Stimulated activated naive CD8-positive, alpha-beta T cell treated with anti-CD3 and anti-CD28 coated beads, Interleukin-15, Interleukin-2, amounts not matched to agents 100 ng/mL and 50 ng/mL, for 24 hours (primary cell): Measurements from ENCODE around the gene MEIOB.
"Not testable (repeated sequence)": the region's sequence is repeated elsewhere in the genome, so short reads cannot be mapped to it uniquely, and the experiment has no call there.

ENCODE experiments used
- H3K27ac Mint-ChIP-seq: one replicate; pipeline ENCODE4 v1.8.0; 2021; ENCODE audit warnings: mild to moderate bottlenecking, mixed read lengths
- H3K27me3 Mint-ChIP-seq: one replicate; pipeline ENCODE4 v1.8.0; 2021; ENCODE audit warnings: mixed read lengths
- H3K36me3 Mint-ChIP-seq: one replicate; pipeline ENCODE4 v1.8.0; 2021; ENCODE audit warnings: low read depth, mixed read lengths
- H3K4me1 Mint-ChIP-seq: one replicate; pipeline ENCODE4 v1.8.0; 2021; ENCODE audit warnings: low read depth, mixed read lengths
- H3K4me3 Mint-ChIP-seq: one replicate; pipeline ENCODE4 v1.8.0; 2021; ENCODE audit warnings: mild to moderate bottlenecking, mixed read lengths
- H3K9me3 Mint-ChIP-seq: one replicate; pipeline ENCODE4 v1.8.0; 2021; ENCODE audit warnings: mixed read lengths

The MEIOB gene

DNA sequence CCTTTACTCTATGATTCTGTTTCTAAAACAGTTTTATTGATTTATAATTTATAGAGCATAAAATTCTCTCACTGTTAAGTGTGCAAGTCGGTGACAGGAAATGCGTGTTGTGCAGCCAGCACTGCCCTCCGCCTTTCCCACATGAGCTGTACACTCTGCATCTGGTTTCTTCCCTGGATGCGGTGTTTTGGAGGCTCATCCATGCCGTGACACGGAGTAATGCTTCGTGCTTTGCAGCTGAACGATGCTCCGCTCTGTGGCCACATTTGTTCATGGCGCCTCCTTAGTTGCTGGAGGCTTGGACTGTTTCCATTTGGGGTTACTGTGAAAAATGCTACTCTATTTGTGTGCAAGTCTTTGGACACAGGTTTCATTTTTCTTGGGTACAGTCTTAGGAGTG, 71.3 kb downstream of the MEIOB start:
- Mint-ChIP-seq H3K36me3 (peaks cover 4% of the 10 kb centered on the region), H3K27me3 (no peaks in the 10 kb centered on the region), H3K27ac (no peak overlapping the region), H3K4me3 (no peak overlapping the region), H3K9me3 (peaks cover 9% of the 10 kb centered on the region), H3K4me1 (no peaks in the 10 kb centered on the region)

DNA sequence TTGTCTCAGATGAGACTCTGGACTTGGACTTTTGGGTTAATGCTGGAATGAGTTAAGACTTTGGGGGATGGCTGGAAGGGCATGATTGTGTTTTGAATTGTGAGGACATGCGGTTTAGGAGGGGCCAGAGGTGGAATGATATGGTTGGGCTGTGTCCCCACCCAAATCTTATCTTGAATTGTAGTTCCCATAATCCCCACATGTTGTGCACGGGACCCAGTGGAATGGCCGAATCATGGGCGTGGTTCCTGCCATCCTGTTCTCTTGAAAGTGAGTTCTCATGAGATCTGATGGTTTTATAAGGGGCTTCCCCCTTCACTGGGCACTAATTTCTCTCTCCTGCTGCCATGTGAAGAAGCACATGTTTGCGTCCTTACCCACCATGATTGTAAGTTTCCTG, 72.7 kb downstream of the MEIOB start:
- H3K4me1 Mint-ChIP-seq, H3K27me3 Mint-ChIP-seq, H3K27ac Mint-ChIP-seq, H3K36me3 Mint-ChIP-seq, H3K9me3 Mint-ChIP-seq, H3K4me3 Mint-ChIP-seq: not testable (repeated sequence)

DNA sequence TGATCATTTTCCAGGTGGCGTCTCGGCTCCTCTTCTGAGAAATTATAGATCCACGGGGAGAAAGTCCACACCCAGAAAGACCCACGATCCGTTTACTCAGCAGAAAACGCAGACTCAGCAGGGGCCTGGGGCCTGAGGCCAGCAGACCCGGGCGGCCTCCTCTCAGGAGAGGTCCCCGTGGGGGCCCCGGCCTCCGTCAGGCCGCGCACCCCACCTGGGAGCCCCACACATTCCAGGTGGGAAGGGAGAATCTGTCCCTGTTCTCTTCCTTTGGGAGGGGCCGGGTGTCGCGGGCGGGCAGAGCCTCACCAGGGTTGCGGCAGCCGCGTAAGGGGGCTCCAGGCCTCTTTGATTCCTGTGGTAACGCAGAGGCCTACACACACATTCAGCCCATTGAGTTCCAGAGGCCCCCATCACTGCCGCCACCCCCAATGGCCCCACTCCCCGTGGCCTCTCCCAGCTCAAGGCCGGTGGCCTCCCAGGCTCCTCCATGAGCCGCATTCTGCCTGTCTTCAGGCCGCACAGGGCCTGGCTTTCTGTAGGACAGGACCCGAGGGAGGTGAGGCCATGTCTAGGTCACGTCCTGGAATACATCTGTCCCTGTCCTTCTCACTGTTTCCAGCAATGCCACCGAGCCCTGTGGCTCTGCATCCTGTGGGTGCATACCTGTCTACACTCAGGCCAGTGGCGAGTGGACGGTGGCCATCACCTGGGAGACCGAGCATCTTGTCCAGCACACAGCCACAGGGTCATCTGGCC, 76.9 kb downstream of the MEIOB start:
- peaks cover 4% of the 10 kb centered on the region for H3K9me3 Mint-ChIP-seq
- H3K4me3 Mint-ChIP-seq, result no peak overlapping the region
- H3K36me3 Mint-ChIP-seq, result no peaks in the 10 kb centered on the region
- H3K4me1 Mint-ChIP-seq, result no peaks in the 10 kb centered on the region
- H3K27ac Mint-ChIP-seq, result no peak overlapping the region
- no peaks in the 10 kb centered on the region for H3K27me3 Mint-ChIP-seq

DNA sequence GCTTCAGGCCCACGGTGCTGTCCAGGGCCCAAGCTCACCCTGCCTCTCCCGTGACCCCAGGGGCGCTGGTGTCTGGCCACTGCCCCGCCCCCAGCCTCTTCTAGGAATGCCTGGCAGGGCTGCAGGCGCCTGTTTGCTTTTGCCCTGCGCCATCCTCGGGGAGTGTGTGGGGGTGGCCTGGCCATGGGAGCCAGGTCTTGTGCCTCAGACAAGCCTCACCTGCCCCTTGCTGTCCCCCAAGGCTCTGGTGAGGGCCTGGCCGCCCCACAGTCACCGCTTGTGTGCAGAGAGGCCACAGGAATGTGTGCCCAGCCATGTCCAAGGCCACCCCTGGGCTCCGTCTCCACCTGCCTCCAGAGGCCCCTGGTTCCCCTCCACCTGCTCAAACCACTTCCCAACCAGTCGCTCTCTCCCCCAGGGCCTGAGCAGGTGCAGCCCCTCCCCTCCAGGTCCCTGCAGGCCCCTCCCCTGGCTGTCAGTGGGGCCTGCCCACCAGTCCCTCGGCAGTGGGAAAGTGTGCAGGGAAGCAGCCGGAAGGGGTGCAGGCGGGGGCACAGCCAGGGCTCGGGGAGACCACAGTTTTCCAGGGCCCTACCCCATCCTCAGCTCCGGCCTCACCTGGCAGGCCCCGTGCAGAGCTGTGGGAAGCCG, 77.6 kb downstream of the MEIOB start:
- Mint-ChIP-seq H3K9me3 (no peaks in the 10 kb centered on the region), H3K36me3 (no peaks in the 10 kb centered on the region), H3K4me3 (no peak overlapping the region), H3K27ac (no peak overlapping the region), H3K4me1 (no peaks in the 10 kb centered on the region), H3K27me3 (no peaks in the 10 kb centered on the region)

DNA sequence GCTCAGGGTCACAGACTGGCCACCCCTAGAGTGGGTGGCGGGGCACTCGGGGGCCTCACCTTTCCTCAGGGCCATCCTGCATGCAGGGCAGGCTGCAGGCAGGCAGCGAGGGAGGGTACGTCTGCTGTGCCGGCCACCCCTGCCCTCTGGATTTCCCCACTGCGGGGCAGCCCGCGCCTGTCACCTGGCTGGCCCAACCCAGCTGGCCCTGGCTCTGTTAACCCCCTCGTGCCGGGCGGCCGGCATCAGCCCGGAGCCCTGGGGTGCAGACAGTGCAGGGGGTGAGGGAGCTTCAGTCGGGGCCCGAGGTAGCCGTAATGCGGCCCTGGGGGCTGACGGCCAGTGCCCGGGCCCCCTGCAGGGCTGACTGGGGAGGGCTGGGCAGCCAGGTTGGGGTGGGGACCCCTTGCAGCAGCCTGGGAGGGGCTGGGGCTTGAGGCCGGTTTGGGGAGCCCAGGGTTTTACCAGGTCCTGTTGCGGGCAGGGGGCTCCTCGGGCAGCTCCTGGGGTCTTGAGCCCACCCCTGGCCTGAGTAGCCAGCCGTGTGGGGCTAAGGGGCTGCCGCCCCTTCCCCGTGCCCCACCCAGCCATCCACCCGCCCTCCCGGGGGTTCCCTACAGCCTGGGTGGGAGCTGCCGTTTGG, 78.3 kb downstream of the MEIOB start, which contains the start of gene IGFALS:
Gene IGFALS (minus strand): TSS at position 128 of the 643 bp plus-strand sequence. CDS start 53 bp downstream, at position 75.
- Mint-ChIP-seq H3K4me3 (no peak within 1 kb of the TSS), H3K4me1 (no peaks in the 10 kb centered on the region), H3K27me3 (no peaks in the 10 kb centered on the region), H3K36me3 (peaks cover 5% of the 10 kb centered on the region), H3K9me3 (no peaks in the 10 kb centered on the region), H3K27ac (no peak within 1 kb of the TSS)

DNA sequence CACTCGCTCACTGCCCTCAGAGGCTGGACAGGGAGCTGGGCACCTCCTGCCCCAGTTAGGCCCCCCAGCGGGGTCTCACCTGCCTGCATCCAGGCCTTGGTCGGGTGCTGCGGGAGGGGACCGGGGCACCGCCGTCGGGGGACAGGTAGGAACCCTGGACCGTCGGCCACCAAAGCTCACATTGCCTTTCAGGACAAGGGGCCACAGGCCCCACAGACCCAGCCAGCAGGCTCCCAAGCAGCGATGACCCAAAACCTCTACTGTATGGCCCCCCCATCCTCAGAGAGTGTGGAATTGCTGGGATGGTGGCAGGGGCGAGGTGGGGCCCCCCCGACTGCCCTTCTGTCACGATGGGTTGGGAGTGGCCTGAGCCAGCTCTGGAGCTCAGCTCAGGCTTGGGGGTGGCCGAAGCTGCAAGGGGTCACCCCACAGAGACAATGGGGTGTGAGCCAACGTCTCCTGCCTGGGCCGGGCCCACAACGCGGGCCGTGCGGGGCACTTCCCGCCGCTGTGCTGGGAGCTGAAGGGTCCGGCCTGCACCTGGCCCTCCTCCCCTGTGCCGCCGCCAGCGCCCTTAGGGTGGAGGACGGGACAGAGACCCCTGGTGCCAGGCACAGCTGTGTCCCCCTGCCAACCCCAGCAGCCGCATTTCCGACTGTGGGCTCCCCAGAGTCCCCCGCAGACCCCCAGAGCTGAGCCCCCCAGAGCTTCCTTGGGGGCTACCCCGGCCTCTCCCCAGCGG, 79.0 kb downstream of the MEIOB start:
- H3K9me3 Mint-ChIP-seq, result no peaks in the 10 kb centered on the region
- no peak overlapping the region for H3K27ac Mint-ChIP-seq
- no peaks in the 10 kb centered on the region for H3K4me1 Mint-ChIP-seq
- H3K4me3 Mint-ChIP-seq, result no peak overlapping the region
- H3K27me3 Mint-ChIP-seq, result no peaks in the 10 kb centered on the region
- peaks cover 5% of the 10 kb centered on the region for H3K36me3 Mint-ChIP-seq

DNA sequence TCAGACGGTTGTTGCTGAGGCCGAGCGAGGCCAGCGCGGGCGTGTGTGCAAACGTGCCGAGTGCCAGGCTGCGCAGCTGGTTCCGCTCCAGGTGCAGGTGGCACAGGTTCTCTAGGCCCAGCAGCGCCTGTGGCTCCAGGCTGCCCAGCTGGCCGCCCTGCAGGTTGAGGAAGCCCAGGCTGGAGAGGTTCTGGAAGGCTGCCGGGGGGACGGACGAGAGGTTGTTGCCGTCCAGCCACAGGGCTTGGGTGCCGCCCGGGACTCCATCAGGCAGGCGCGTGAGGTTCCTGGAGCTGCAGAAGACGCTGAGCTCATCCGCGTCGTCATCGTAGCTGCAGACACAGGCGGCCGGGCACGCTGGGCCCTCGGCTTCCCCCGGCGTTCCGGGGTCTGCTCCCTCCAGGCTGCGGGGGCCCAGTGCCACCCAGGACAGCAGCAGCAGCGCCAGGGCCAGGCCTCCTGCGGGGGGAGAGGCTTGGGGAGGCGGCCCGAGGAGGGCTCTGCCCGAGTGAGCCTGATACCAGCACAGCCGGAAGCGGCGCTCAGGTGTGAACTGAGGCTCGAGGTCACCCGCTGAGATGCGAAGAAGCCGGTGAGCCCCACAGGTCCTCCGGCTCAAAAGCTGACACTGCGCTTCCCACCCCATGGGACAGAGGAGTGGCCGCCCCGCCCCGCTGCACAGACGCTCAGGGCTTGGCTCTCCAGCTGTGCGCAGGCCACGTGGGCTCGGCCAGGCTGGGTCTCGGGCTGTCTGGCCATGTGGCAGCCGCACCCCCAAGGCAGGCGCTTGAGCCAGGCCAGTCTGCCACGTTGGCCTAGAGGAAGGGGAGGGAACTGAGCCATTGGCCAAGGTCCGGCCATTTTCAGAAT, 79.8 kb downstream of the MEIOB start:
- Mint-ChIP-seq H3K4me3 (no peak overlapping the region), H3K27me3 (no peaks in the 10 kb centered on the region)

DNA sequence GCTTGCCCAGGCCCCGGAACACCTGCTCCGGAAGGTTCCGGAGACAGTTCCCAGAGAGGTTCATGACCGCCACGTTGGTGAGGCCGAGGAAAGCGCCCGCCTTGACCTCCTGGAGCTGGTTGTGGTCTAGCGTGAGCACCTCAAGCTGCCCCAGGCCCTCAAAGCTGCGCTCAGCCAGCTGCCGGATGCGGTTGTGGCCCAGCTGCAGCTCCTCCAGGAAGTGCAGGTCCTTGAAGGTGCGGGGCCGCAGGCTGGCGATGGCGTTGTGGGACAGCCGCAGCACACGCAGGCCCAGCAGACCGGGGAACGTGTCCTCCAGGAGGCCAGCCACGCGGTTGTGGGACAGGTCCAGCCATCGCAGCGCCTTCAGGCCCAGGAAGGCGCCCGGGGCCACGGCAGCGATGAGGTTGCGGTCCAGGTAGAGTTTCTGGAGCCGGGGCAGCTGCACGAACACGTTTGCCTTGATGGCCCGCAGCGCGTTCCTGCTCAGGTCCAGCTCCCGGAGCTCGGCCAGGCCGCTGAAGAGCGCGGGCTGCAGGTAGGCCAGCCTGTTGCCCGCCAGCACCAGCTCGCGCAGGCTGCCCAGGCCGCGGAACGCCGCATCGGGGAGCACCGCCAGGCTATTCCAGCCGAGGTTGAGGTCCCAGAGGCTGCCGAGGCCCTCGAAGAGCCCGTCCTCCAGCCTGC, 80.6 kb downstream of the MEIOB start:
- Mint-ChIP-seq H3K9me3 (no peaks in the 10 kb centered on the region), H3K27ac (no peak overlapping the region)

More for the DNA sequence above, 79.8 kb downstream of the MEIOB start:
- Mint-ChIP-seq H3K4me1 (no peaks in the 10 kb centered on the region), H3K36me3 (peaks cover 5% of the 10 kb centered on the region), H3K27ac (no peak overlapping the region), H3K9me3 (no peaks in the 10 kb centered on the region)

DNA sequence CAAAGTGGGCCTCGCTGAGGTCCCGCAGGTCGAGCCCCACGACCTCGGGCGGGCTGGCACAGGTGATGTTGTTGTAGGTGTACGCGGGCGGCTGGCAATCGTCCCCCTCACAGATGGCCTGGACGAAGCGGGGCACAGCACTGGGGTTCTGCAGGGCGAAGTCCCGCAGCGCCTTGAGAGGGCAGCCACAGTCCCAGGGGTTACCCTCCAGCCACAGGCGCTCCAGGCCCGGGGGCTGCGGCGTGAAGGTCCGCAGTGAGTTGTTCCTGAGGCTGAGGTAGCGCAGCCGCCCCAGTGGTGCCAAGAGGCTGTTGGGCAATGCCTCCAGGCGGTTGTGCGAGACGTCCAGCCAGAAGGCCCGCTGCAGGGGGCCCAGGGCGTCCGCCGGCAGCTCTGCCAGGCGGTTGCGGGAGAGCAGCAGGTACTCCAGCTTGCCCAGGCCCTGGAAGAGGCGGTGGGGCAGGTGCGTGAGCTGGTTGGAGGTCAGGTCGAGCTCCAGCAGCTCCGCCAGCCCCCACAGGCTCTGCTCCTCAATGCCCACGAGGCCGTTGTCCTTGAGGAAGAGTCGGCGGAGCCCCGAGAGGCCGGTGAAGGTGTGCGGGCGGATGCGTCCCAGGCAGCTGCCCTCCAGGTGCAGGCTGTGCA, 81.2 kb downstream of the MEIOB start:
- Mint-ChIP-seq H3K36me3 (peaks cover 5% of the 10 kb centered on the region), H3K4me3 (no peak overlapping the region), H3K27ac (no peak overlapping the region), H3K27me3 (no peaks in the 10 kb centered on the region), H3K9me3 (no peaks in the 10 kb centered on the region), H3K4me1 (no peaks in the 10 kb centered on the region)

More for the DNA sequence above, 80.6 kb downstream of the MEIOB start:
- no peak overlapping the region for H3K4me3 Mint-ChIP-seq
- H3K36me3 Mint-ChIP-seq, result peaks cover 5% of the 10 kb centered on the region
- H3K4me1 Mint-ChIP-seq, result no peaks in the 10 kb centered on the region
- no peaks in the 10 kb centered on the region for H3K27me3 Mint-ChIP-seq

DNA sequence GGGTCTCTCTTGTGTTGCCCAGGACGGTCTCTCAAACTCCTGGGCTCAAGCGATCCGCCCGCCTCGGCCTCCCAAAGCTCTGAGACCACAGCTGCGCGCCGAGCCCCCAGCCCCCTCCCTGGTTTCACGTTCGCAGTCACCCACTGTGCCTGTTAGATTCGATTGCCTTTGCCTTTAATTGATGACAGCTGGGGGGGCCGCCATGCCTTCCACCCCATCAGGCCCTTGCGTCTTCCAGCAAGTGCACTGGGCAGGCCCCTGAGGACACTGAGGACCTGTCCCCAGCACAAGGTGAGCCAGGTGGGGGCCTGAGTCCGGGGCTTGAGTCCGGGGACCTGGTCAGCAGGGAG, 81.7 kb downstream of the MEIOB start:
- Mint-ChIP-seq H3K4me3 (no peak overlapping the region), H3K9me3 (no peaks in the 10 kb centered on the region), H3K27me3 (no peaks in the 10 kb centered on the region), H3K27ac (no peak overlapping the region), H3K36me3 (peaks cover 5% of the 10 kb centered on the region), H3K4me1 (peaks cover 2% of the 10 kb centered on the region)

DNA sequence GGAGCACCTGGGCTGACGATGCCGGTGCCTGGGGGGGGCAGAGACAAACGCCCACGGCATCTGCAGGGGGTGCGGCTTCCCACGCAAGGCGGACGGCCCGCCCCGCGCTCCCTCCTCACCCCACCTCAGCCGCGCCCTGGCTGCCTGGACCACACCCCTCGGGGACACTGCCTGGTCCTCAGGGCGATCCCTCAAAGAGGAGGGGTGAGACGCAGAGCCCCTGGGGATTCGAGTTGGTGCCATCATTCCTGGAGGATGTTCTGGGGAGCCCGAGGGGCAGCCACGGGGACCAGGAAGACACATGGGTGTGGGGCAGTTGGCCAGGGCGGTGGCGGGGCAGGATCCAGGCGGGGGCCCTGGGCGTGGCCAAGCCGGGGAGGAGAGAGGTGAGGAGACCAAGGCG, 82.3 kb downstream of the MEIOB start:
- H3K4me1 Mint-ChIP-seq, result peaks cover 6% of the 10 kb centered on the region
- H3K27ac Mint-ChIP-seq, result no peak overlapping the region
- no peak overlapping the region for H3K4me3 Mint-ChIP-seq
- H3K9me3 Mint-ChIP-seq, result no peaks in the 10 kb centered on the region
- no peaks in the 10 kb centered on the region for H3K27me3 Mint-ChIP-seq
- H3K36me3 Mint-ChIP-seq, result peaks cover 5% of the 10 kb centered on the region

DNA sequence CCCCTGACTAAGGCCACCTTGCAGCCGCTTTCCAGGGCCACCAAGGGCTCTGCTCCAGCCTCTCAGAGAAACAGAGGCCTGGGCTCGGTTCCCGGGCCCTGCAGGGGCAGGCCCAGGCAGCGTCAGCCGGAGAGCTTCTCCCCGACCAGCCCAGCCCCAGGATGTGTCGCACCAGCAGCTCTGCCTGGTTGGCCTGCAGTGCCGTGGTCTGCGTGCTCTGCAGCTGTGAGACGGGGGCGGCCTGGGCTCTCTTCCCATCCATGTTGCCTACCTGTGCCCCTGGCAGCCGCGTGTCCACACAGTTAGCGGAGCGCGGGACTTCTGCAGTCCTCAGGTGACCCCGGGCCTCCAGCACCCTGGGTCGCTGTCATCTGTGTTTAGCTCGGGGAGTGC, 83.3 kb downstream of the MEIOB start:
- Mint-ChIP-seq H3K27me3 (no peaks in the 10 kb centered on the region), H3K4me3 (no peak overlapping the region), H3K27ac (no peak overlapping the region), H3K36me3 (peaks cover 5% of the 10 kb centered on the region), H3K9me3 (no peaks in the 10 kb centered on the region), H3K4me1 (peaks cover 11% of the 10 kb centered on the region)

DNA sequence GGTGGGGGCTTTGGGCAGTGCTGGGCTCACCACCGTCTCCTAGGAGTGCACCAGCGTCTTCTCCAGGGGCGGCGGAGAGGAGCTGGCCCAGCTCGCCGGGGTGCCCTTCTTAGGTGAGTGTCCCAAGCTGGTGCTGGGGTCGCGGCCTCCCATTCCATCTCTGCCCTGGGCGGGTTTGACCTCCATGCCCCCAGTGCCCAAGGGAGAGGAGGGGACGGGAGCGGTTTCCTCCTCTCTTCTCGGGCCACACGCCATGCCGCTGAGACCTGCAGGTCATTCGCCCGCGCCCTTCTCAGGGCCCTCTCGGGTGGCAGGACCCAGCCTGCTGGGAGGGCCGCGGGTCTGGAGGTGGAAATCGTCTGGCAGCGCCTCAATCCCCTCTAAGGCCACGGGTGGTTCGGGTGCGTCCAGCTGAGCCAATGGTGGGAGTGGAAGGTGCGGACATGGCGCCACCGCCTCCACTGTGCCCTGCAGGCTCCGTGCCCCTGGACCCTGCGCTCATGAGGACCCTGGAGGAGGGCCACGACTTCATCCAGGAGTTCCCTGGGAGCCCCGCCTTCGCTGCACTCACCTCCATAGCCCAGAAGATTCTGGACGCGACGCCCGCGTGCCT, 83.8 kb downstream of the MEIOB start:
- peaks cover 14% of the 10 kb centered on the region for H3K4me1 Mint-ChIP-seq
- no peak overlapping the region for H3K27ac Mint-ChIP-seq
- H3K36me3 Mint-ChIP-seq, result peaks cover 5% of the 10 kb centered on the region
- H3K9me3 Mint-ChIP-seq, result no peaks in the 10 kb centered on the region
- H3K4me3 Mint-ChIP-seq, result no peak overlapping the region
- no peaks in the 10 kb centered on the region for H3K27me3 Mint-ChIP-seq
